ENCODE measurements around the gene IFITM10.
"Not testable (repeated sequence)": the region's sequence is repeated elsewhere in the genome, so short reads cannot be mapped to it uniquely, and the experiment has no call there.

Gene IFITM10

DNA sequence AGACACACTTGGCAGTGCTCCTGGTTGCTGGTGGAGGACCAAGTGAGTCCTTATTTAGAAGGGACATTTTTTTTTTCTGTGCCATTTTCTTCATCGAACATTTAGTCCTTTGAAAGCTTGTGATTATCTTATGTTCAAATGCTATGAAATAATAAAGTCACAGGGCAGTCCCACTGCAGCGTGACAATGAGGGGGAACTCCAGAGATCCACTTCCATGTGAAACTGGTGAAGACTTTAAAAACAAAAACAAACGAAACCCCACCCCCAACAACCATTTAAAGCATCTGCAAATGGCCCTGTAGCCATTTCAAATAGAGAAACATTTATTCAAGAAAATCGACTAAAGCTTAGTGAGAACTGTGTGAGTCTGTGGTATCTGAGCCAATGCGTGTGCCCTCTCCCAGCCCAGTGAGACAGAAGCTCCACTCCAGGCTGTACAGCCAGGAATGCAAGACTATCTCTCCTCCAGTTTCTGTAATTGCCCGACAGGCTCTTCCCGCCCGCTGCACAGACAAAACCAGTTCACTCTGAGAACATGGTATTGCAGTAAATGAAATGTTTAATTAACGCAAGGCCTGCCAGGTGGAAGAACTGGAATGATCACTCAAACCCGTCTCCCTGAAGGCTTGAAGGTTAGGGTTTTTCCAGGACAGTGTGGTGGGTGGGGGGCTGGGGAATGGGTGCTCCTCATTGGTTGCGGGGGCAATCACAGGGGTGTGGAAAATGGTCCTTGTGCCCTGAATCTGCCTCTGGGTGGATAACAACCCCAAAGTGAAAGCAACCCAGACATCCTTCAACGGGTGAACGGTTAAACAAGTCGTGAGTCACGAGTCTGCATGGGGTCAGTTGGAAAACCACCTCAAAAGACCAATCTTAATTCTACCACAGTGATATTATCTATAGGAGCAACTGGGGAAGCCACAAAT, 45.0 kb downstream of the IFITM10 start:
- no peak for DNase-seq

DNA sequence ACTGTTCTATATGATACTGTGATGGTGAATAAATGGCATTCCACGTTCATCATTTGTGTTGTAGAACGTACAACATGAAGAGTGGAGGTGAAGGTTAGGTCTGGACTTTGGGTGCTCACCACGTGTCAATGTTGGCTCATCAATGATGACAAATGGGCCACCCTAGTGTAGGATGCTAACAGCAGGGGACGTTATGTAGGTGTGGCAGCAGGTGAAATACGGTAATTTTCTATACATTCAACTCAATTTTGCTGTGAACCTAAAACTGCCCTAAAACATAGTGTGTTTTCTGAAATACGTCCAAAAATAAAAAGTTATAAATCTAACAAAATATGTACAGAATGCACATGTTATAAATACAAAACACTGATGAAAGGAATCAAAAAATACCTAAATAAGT, 47.2 kb downstream of the IFITM10 start:
- no peak for DNase-seq

DNA sequence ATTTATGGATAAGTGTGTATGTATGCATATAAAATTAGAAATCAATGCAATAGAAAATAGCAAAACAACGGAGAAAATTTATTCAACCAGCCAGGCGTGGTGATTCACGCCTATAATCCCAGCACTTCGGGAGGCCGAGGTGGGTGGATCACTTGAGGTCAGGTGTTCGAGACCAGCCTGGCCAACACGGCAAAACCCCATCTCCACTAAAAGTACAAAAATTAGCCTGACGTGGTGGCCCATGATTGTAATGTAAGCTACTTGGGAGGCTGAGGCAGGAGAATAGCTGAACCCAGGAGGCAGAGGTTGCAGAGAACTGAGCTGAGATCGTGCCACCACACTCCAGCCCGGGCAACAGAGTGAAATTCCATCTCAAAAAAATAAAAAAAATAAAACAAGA, 47.9 kb downstream of the IFITM10 start:
- DNase-seq, result no peak

GRCh38 chr11:1701091-1701807, 49.1 kb downstream of the IFITM10 start:
- DNase-seq, result no peak

GRCh38 chr11:1699771-1700170, 50.6 kb downstream of the IFITM10 start:
- DNase-seq, result no peak

DNA sequence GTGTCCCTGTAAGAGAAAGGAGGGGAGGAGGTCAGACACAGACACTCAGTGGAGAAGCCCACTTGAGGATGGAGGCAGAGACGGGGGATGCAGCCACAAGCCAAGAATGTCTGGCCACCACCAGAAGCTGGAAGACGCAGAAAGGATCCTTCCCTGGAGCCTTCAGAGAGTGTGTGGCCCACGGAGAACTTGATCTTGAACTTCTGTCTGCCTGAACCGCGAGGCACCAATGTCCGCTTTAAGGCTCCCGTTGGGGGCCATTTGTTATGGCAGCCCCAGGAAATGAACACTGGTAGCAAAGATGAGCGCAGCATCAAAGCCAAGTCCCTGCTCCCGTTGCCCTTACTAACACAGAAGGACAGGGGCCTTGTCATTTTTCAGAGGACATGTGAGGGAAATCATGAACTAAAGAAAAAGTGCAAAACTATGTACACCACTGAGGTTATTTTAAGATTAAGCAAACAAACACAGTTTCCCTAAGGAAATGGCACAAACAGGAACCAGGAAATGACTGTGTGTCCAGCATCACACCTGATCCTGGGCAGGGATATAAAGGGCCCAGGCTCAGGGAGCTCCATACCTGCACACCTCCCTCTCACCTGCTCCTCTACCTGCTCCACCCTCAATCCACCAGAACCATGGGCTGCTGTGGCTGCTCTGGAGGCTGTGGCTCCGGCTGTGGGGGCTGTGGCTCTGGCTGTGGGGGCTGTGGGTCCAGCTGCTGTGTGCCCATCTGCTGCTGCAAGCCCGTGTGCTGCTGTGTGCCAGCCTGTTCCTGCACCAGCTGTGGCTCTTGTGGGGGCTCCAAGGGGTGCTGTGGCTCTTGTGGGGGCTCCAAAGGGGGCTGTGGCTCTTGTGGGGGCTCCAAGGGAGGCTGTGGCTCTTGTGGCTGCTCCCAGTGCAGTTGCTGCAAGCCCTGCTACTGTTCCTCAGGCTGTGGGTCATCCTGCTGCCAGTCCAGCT, 53.5 kb downstream of the IFITM10 start, which contains the start of gene KRTAP5-6:
Gene KRTAP5-6, plus strand, starts transcription at position 588 of the 963 bp plus-strand sequence. Its CDS starts 51 bp downstream, at position 639.
- DNase-seq, result no peak

- DNase-seq, result no peak
Observed at GRCh38 chr11:1695548-1696108, 54.8 kb downstream of the IFITM10 start.

DNA sequence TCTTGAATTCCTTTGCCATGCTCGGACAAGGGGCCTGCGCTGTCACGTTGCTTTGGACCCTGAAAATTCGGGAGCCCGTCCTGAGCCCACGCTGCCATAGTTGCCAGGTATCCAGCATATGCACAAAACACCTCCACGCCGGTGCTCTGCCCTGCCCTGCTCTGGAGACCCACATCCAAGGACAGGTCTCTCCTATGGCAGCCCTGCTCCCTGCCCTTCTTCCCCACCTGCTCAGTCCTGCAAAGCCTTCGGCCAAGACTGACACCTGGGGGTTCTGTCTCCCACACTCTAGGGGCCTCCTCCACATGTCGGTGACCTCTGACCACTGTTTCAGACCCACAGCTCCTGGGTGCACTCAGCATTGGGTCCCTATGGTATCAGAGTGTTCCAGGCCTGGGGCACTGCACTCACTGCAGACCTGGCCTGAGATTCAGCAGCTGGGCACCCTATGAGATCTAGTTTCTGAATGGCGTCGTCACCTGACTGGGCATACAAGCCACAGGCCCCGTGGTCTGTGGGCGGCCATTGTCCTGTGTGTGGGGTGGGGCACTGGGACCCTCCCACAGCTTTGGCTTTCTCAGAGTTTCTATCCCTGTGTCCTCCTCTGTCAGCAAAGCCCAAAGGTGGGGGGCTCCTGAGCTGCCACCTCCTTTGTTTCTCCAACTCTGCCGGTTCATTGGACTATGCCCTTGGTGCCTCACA, 55.4 kb downstream of the IFITM10 start:
- DNase-seq, result no peak

GRCh38 chr11:1694064-1694845, 56.1 kb downstream of the IFITM10 start:
- peak; percentile 71 to 77 for DNase-seq

DNA sequence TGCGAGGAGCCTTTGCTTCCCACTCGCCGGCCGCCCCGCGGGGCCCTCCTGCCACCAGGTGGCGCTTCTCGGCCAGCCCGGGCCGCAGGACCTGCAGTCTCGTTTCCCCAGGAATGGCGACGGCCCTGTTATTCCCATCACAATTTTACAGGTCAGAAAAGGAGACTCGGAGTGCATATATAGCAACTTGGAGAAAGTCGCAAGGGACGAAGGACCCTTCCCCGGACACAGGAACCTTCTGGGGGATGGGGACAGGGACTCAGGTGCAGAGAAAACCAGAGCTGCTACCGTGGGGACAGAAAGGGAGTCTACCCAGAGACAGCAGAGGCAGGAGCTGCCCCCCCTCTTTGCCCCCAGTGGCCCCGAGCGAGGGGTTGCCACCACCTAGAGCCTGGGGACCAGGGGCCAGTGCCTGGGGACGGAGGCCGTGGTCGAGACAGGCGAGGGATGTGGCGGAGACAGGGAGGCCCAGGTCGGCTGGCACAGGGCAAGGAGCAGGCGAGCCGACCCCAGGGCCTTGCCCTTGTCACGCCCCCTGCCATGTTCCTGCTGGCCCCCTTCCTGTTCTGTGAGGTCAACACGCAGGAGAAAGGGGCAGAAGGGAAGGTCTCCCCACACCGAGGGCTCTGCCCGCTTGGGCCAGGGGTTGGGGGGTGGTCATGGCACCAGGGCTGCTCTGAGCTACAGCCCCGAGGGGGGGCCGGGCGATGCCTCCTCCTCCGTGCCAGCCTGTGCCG, 56.9 kb downstream of the IFITM10 start:
- peak; percentile 8 to 32 for DNase-seq

DNA sequence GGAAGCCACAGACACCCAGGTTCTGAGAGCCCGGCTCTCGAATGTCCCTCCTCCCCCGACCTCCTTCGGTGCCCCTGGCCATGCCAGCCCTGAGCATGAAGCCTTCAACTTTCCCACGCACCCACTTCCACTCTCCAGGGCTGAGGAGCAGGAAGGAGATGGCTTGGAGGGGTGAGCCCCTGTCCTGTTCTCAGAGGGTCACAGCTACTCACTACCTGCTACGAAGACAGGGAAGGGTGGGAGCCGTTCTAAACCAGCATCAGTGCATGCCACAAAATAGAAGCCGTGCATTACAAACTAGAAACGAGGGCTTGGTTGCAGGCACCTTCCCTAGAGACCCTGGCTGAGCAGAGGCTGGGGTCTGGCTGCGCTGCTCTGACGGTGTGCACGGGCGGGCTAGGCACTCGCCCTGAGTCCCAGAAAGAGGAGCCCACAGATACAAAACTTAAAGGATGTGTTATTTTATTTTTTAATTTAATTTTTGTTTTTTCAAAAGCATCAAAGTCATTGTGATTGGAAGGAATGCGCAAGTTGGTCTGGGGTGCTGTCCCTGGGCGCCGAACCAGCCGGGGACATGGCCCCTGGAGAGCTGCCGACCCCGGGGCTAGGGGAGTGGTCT, 57.6 kb downstream of the IFITM10 start:
- no peak for DNase-seq

DNA sequence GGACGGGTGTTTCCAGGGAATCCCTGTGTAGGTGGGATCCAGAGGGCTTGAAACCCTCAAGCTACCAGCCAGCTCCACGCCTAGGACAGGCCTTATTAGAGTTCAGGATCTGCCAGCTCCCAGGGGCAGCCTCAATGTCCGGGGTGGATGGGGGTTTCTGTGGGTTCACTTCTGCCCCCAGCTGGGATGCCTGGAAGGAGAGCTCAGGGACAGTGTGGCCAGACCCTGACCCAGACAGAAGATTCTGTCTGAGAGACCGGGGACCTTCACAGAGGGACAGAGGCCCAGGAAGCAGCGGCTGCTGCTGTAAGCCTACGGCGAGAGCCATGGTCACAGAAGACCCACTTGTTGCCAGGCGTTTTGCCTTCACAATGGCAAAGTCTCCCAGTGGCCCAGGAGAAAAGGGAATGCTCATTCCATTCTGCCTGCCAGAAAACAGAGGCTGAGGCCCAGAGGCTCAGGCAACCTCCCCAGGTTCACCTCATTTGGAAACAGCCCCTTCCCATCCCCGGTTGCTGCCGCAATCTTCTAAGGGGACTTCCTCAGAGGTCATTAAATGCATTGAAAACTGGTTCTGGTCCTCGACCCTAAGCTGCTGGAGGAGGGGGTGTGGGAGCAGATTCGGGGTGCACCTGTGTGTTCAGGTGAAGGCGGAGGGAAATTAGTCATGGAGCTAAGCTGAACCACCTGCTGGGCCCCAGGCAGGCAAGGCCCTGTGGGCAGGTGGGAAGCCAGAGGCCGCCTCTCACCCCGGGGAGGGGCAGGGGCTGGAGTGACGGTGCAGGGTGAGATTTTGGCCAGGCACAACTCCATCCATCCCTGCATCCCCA, 58.3 kb downstream of the IFITM10 start:
- DNase-seq, result no peak

DNA sequence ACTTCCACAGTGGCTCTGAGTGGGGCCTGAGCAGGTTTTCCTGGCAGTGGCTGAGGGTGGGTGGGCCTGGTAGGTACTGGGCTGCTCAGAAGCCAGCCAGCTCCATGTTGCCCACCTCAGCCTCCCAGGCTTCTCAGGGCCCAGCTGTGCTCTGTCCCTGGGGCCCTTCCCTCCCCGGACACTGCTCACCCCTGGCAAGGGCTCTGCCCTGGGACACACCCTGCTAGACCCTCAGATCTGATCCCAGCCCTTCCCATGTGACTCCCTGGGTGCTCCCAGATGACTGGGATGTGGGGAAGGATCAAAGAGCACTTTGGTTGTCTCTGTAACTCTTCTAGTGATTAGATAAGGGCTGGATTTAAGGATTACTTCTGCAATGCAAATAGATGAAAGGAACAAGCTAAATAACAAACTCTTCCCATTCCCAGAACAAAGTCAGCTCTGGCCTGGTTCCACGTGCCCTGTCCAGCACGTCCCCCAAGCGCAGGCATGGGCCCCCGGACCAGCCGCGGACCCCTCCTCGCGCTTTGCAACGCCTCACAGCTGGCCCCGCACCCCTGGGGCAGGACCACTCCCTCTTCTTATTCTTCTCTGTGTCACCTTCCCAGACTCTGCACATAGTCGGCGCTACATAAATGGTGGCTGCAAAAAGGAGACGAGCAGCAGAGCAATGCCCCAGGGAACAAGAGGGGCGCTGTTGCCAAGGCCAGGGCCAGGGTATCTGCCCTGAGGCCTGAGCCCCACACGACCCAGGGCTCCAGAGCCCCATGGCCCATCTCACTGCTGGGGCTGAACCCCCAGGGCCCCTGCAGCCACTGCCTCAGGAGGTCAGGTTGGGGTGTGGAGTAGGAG, 59.1 kb downstream of the IFITM10 start:
- DNase-seq, result no peak

DNA sequence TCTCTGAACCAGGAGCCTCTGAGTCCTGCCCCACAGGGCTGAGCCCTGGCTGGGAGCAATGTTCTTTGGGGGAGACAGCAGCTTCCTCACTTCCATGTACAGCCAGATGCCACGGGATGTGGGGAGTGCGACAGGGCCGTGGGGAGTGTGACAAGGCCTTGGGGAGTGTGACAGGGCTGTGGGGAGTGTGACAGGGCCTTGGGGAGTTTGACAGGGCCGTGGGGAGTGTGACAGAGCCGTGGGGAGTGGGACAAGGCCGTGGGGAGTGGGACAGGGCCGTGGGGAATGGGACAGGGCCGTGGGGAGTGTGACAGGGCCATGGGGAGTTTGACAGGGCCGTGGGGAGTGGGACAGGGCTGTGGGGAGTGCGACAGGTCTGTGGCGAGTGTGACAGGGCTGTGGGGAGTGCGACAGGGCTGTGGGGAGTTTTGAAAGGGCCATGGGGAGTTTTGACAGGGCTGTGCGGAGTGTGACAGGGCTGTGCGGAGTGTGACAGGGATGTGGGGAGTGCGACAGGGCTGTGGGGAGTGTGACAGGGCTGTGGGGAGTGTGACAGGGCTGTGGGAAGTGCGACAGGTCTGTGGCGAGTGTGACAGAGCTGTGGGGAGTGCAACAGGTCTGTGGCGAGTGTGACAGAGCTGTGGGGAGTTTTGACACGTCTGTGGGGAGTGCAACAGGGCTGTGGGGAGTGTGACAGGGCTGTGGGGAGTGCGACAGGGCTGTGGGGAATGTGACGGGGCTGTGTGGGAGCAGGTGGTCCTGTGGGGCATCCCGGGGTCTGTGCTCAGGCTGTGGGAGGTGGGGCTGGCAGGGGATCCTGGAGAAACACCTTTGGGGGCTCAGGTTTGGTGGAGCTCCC, 60.0 kb downstream of the IFITM10 start:
- DNase-seq, result no peak

- DNase-seq, result not testable (repeated sequence)
Observed at GRCh38 chr11:1689250-1690166, 60.9 kb downstream of the IFITM10 start.
